NOMO-1 (cell line): Measurements from ENCODE around the gene CMTM2.
"Not testable (repeated sequence)": the region's sequence is repeated elsewhere in the genome, so short reads cannot be mapped to it uniquely, and the experiment has no call there.

Experiments used
- DNase-seq, 2 experiments: peaks; one replicate each; lab custom pipeline; 2025; ENCODE audit not compliant: unreplicated experiment in 2 of 2; lab: John Stamatoyannopoulos, UW

CMTM2 gene

GRCh38 chr16:66552286-66553177, 26.7 kb upstream of the CMTM2 start, which contains the start of gene CKLF:
CKLF (plus strand) TSS chr16:66552576; CDS start chr16:66552716, 140 bp downstream.
- DNase-seq: peak; percentile 91 to 93

- DNase-seq: peak in 1 of 2 experiments; percentile 3
These were observed 26.0 kb upstream of the CMTM2 start for GRCh38 chr16:66553223-66553622.

GRCh38 chr16:66554021-66554420, 25.2 kb upstream of the CMTM2 start:
- no peak for DNase-seq

DNA sequence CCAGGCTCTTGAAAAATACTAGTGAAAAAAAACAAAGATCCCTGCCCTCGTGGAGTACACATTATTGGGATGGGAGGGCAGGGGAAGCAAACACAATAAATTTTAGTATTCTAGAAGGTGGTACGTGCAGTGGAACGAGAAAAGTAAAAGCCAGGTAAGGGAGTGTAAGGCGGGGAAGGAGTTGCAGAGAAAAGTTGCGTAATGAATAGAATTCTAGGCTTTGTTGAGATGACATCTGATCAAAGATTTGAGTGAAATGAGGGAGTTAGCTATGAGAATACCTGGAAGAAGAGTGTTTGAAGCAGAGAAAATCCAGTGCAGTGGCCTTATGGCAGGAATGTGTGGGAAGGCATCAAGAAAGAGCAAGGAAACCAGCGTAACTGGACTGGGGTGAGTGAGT, 24.8 kb upstream of the CMTM2 start:
- no peak for DNase-seq

DNA sequence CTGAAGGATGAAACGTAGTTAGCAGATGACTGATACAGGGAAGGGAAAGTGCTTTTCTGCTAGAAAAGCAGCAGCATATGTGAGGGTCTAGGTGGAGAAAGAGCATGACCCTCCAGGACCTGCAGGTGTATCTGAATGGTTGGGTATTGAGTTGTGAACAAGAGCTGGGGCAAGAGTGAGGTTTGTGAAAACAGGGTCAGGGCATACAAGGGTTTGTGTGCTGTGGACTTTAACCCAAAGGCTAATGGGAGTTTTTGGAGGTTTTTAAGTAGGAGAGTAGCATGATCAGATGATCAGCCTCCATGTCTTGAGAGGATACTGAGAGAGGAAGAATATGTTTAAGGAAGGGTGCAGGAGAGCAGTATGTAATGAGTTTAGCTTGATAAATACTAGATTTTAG, 19.2 kb upstream of the CMTM2 start:
- no peak for DNase-seq

DNA sequence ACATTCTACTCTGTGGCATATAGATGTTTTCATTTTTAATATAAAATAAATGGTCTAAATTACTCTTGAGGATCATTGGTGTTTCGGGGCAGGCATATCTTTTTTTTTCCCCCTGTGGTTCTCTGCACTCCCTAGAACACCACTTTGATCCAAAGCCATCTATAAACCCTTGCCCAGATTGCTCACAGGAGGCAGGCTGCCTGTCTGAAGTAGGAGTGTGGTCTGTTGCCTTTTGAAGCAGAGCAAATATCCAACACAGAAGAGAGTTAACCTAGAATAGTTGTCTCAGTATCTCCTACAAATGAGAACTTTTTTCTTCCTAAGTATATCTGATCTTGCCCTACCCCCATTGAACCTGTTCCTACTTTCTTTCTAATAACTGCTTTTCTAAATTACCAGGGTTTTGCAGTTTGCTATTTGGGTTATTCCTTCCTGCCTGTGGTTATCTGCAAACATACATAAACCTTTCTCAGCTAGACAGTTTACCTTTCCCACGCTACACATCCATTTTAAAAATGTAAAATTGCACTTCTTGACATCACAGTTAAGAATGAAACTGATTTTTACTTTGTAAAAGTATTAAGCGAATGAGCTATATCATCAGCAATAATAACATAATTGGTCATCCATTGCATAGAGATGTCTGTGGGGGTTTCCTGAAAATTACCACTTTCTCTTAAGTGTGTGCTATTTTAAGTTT, 17.7 kb upstream of the CMTM2 start:
- no peak for DNase-seq

- no peak for DNase-seq
These were observed 16.9 kb upstream of the CMTM2 start for GRCh38 chr16:66562409-66562808.

- no peak for DNase-seq
These were observed 16.3 kb upstream of the CMTM2 start for GRCh38 chr16:66562986-66563385.

DNA sequence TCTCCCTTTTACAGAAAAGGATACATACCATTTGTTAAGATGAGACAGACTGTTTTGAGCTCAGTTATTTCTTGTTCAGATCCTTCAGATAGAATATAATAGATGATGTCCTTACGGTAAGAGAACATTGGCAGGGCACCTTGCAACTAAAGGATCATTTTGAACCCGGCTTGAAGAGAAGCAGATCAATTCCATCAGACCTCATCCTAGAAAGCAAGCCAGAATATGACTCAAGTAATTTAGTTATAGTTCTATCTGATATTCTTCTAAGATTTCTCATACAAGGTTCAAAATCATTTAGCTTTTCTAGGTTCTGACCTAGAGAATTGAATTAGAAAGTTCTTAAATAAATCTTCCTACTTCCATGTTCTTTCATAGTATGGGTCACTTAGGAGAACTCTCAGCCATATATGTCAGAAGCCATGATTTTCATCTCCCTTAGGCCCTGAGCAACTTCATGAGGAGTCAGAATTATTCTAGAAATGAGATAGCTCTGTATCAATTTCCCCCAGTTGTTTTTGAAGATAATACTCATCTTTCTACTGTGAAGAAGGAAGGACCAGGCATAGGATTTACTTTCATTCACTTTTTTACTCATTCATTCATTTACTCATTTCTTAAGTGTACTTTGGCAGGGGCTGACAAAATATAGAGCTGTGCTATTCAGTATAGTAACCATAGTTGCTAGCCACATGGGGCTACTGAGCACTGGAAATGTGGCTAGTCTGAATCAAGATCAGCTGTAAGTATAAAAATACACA, 15.5 kb upstream of the CMTM2 start:
- no peak for DNase-seq

DNA sequence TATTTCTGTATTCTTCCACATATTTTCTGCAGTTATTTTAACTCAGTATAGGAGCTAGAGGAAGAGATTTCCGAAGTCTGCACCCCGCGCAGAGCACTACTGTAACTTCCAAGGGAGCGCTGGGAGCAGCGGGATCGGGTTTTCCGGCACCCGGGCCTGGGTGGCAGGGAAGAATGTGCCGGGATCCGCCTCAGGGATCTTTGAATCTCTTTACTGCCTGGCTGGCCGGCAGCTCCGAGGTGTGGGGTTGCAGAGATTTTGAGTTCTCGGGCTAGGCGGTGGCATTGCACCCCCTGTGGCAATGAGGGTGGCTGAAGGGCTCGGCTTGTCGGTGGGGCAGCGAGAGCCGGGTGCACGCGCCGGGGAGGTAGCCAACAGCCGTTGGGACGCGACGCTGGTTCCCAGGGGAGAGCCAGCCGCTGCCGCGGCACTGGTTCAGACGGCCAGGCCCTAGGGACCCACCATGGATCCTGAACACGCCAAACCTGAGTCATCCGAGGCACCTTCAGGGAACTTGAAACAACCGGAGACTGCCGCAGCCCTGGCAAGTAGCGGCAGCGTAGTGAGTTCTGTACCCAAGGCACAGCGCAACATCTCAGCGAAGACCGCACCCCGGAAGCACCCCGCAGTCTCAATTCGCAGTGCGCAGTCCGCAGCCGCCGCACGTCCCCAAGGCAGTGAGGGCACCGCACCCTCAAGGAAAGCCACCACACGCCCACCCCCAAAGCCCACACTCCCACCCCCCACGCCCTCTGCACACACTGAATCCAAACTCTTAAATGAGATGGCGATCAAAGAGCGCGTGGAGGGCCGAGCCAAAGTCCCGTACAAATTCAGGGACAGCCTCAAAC, 13.0 kb upstream of the CMTM2 start, which contains the start of gene CMTM1:
TSS of gene CMTM1 (plus strand) at position 389 of the 851 bp plus-strand sequence. CDS start at position 464, 75 bp downstream.
- DNase-seq: no peak

- not testable (repeated sequence) for DNase-seq
These were observed 12.0 kb upstream of the CMTM2 start for GRCh38 chr16:66567270-66567669.

- DNase-seq: no peak
These were observed 10.9 kb upstream of the CMTM2 start for GRCh38 chr16:66568355-66568754.

DNA sequence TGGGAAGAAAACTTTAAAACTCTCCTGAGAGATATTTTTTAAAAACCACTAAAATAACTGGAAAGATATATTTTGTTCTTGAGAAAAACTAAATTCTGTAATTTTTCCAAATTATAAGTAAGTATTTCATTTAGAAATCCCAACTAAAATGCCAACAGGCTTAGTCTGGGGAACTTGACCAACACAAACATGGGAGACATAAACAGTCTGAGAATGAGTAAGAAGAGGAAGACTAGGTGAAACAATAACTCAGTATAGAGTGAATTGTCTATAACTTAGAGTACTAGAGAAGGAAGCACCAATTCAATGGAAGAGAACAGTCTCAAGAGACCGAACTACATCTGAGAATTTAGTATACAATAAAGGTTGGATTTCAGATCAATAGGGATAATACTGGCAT, 10.1 kb upstream of the CMTM2 start:
- no peak for DNase-seq

GRCh38 chr16:66569827-66570405, 9.3 kb upstream of the CMTM2 start:
- DNase-seq: no peak

DNA sequence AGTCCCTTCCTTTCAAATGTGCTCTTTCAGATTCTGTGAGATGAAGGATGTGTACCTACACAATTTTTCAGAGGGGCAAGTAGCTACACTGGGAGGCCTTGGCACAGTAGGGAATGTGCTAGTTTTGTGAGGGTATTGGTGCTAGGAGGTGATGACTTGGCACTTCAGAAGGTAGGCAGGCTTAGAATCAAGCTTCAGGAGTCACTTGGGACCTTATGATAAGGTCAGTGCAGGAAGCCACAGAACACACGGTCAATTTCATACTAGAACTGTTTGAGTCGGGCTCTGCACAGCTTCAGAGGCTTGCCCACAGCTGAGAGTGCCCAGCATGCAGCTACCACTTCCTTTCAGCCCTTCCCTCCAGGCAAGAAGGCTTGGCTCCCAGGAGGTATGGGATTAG, 6.9 kb upstream of the CMTM2 start:
- no peak for DNase-seq

- no peak for DNase-seq
These were observed 5.2 kb upstream of the CMTM2 start for GRCh38 chr16:66574081-66574480.

DNA sequence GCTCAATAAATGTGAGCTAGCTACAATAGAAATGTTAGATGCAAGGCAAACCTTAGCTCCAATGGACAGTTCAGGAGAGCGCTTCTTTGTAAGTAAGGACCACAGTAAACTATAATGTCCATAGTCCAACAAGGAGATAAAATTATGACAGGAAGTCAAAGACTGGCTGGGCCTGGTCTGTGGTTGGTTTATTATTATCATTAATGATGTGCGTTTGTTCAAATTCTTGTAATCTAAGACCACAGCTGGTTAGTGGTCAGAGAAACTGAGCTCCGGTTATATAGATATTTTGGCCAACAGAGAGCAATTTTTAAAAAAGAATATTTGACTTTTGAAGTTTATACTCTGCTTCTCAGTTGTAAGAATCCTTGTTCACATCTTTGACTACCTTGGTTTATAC, 4.7 kb upstream of the CMTM2 start:
- no peak for DNase-seq

GRCh38 chr16:66575060-66575459, 4.2 kb upstream of the CMTM2 start:
- no peak for DNase-seq

DNA sequence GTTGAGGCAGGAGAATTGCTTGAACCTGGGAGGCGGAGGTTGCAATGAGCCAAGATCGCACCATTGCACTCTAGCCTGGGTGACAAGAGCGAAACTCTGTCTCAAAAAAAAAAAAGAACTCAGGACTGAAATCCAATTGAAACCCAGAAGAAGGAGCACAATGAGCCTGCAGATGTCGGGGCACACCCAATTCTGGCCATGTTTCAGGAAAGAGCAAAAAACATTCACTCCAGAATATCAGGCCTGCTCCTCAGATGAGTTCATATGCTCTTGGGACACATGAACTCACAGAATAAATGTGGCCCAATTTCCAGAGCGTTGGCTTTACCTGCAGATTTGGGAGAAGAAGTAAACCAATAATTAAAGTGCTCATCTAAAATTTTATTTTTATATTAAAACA, 3.0 kb upstream of the CMTM2 start:
- no peak for DNase-seq
